Measurements from ENCODE around the gene PRKAG2. TPM values are rescaled to one million over a fixed set of nuclear protein-coding genes. Genes with fewer than 3 reads are reported as not detected.
A peak's percentile ranks its signal among the peaks of the same experiment; 100 is the strongest.

PRKAG2 gene
- polyA plus RNA-seq, 3 donors = 29.2 to 59.8 (median 30.9) TPM

DNA sequence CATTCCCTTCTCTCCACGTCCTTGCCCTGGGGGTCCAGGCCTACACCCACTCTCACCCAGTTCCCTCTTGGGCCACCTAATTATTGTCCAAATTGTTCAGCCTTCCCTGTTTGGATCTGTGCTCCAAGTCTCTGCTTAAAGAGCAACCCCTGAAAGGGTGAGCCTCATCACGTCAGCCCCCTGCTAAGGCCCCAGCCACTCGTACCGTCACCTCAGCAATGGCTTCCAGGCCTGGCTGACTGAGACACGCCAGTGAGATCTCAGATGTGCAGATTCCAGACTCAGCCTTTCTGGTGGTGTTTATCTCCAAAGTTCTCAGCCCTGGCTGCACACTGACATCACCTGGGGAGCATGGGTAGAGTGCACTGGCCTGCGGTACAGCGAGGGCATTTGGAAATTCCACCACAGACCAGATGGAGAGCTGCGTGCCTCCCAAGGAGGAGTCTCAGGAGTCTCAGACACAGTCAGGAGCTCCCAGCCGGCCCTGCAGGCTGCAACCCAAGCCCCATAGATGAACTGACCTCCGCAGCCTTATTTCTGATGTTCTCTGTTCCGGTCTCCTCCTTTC lies 87.5 kb downstream of the PRKAG2 start:
- no peak overlapping the region for H3K4me3 ChIP-seq (replicated peaks in 1 of 3; ENCODE audit: low read depth in 2 of 3, low read length in 3 of 3)
- no peak for DNase-seq
- no peak overlapping the region for H2AFZ ChIP-seq (ENCODE audit: insufficient read depth, low read depth, low read length, poor library complexity, severe bottlenecking)
- Mint-ChIP-seq H3K27me3 (ENCODE audit: low read depth in 3 of 3) (peaks cover 0 to 3% (median 0%) of the 10 kb centered on the region in 3 donors), H3K4me1 (peaks cover 47% of the 10 kb centered on the region), H3K27ac (peak overlapping the region in 4 of 7 donors; percentile 18 to 66 (median 39)), H3K4me3 (no peak overlapping the region), H3K36me3 (peaks cover 47 to 50% of the 10 kb centered on the region in 2 donors), H3K9me3 (no peaks in the 10 kb centered on the region)
- WGBS (ENCODE audit: insufficient coverage) = 79% methylated on average over 11 of the region's 11 CpGs
- TF ChIP-seq, protein P1, sequence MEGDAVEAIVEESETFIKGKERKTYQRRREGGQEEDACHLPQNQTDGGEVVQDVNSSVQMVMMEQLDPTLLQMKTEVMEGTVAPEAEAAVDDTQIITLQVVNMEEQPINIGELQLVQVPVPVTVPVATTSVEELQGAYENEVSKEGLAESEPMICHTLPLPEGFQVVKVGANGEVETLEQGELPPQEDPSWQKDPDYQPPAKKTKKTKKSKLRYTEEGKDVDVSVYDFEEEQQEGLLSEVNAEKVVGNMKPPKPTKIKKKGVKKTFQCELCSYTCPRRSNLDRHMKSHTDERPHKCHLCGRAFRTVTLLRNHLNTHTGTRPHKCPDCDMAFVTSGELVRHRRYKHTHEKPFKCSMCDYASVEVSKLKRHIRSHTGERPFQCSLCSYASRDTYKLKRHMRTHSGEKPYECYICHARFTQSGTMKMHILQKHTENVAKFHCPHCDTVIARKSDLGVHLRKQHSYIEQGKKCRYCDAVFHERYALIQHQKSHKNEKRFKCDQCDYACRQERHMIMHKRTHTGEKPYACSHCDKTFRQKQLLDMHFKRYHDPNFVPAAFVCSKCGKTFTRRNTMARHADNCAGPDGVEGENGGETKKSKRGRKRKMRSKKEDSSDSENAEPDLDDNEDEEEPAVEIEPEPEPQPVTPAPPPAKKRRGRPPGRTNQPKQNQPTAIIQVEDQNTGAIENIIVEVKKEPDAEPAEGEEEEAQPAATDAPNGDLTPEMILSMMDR (IDR thresholded peaks at IDR 0.05) = no peak
- no peak overlapping the region for H3K4me2 ChIP-seq (replicated peaks; ENCODE audit: extremely low read depth, low read length, poor library complexity, severe bottlenecking)
- peaks cover 19 to 35% of the 10 kb centered on the region in 2 donors for H3K36me3 ChIP-seq (replicated peaks in 1 of 2; ENCODE audit: control insufficient read depth in 1 of 2, insufficient read depth in 2 of 2, low read length in 2 of 2)
- H3K27me3 ChIP-seq (ENCODE audit: control insufficient read depth in 2 of 2, insufficient read depth in 2 of 2, low read length in 2 of 2) = no peaks in the 10 kb centered on the region
- intact Hi-C loops (cut with micrococcal nuclease) = loop anchor here in 1 of 2 donors (10.0 kb wide), 1 partner anchor 205 kb away; no protein-coding TSS in a partner anchor
- H3K79me2 ChIP-seq (ENCODE audit: insufficient read depth, low read length) = peaks cover 40% of the 10 kb centered on the region
- H4K20me1 ChIP-seq (ENCODE audit: insufficient read depth, low read length) = peaks cover 57% of the 10 kb centered on the region
- peaks cover 14 to 30% of the 10 kb centered on the region in 2 donors for H3K4me1 ChIP-seq (ENCODE audit: control insufficient read depth in 1 of 2, insufficient read depth in 2 of 2, low read length in 2 of 2)
- H3K9me3 ChIP-seq (replicated peaks in 1 of 2; ENCODE audit: control insufficient read depth in 1 of 2, insufficient read depth in 1 of 2, low read length in 2 of 2) = no peaks in the 10 kb centered on the region
- H3K9ac ChIP-seq (ENCODE audit: insufficient read depth, low read length, poor library complexity, severe bottlenecking) = no peak overlapping the region
- peak overlapping the region in 1 of 2 donors; percentile 43 for H3K27ac ChIP-seq (ENCODE audit: low read depth in 1 of 2, low read length in 2 of 2)

DNA sequence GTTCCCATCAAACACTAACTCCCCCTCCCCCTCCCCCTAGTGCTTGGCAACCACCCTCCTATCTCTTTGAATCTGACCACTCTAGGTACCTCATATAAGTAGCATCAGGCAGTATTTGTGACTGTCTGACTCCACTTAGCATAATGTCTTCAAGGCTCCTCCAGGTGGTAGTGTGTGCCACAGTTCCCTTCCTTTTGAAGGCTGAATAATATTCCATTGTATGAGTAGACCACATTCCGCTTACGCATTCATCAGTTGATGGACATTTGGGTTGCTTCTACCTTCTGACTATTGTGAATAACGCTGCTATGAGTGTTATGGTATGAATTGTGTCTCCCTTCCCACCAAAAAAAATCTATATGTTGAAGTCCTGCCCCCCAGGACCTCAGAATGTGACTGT lies 89.6 kb downstream of the PRKAG2 start:
- Mint-ChIP-seq H3K27ac (peak overlapping the region in 2 of 7 donors; percentile 37 to 43), H3K36me3 (peaks cover 46 to 48% of the 10 kb centered on the region in 2 donors), H3K27me3 (ENCODE audit: low read depth in 3 of 3) (no peaks in the 10 kb centered on the region), H3K9me3 (no peaks in the 10 kb centered on the region), H3K4me3 (no peak overlapping the region), H3K4me1 (peaks cover 42% of the 10 kb centered on the region)
- no CpG with 5 or more reads among the region's 3 CpGs for WGBS (ENCODE audit: insufficient coverage)
- TF ChIP-seq, protein P1 (IDR thresholded peaks at IDR 0.05) = no peak
- Histone ChIP-seq H2AFZ (ENCODE audit: insufficient read depth, low read depth, low read length, poor library complexity, severe bottlenecking) (no peak overlapping the region), H3K27me3 (ENCODE audit: control insufficient read depth in 2 of 2, insufficient read depth in 2 of 2, low read length in 2 of 2) (no peaks in the 10 kb centered on the region), H3K4me1 (ENCODE audit: control insufficient read depth in 1 of 2, insufficient read depth in 2 of 2, low read length in 2 of 2) (peaks cover 8 to 28% of the 10 kb centered on the region in 2 donors), H3K9me3 (replicated peaks in 1 of 2; ENCODE audit: control insufficient read depth in 1 of 2, insufficient read depth in 1 of 2, low read length in 2 of 2) (no peaks in the 10 kb centered on the region), H3K36me3 (replicated peaks in 1 of 2; ENCODE audit: control insufficient read depth in 1 of 2, insufficient read depth in 2 of 2, low read length in 2 of 2) (peaks cover 22 to 42% of the 10 kb centered on the region in 2 donors), H3K4me2 (replicated peaks; ENCODE audit: extremely low read depth, low read length, poor library complexity, severe bottlenecking) (no peak overlapping the region), H3K27ac (ENCODE audit: low read depth in 1 of 2, low read length in 2 of 2) (peak overlapping the region in 1 of 2 donors; percentile 8), H4K20me1 (ENCODE audit: insufficient read depth, low read length) (peaks cover 51% of the 10 kb centered on the region), H3K9ac (ENCODE audit: insufficient read depth, low read length, poor library complexity, severe bottlenecking) (no peak overlapping the region), H3K79me2 (ENCODE audit: insufficient read depth, low read length) (peaks cover 25% of the 10 kb centered on the region), H3K4me3 (replicated peaks in 1 of 3; ENCODE audit: low read depth in 2 of 3, low read length in 3 of 3) (no peak overlapping the region)
- no peak for DNase-seq
- intact Hi-C loops (cut with micrococcal nuclease) = loop anchor here in 1 of 2 donors (10.0 kb wide), 1 partner anchor 207 kb away; no protein-coding TSS in a partner anchor
